ENCODE measurements around the gene KRTAP2-1. TPM values are rescaled to one million over a fixed set of nuclear protein-coding genes. Genes with fewer than 3 reads are reported as not detected.
"Not testable (repeated sequence)": the region's sequence is repeated elsewhere in the genome, so short reads cannot be mapped to it uniquely, and the experiment has no call there.

KRTAP2-1 gene
- total RNA-seq, 1 donor from 2014 or later: not detected

GRCh38 chr17:41004397-41004796 lies 42.7 kb downstream of the KRTAP2-1 start:
- Mint-ChIP-seq H3K27ac (ENCODE audit: unreplicated experiment) (no peak overlapping the region), H3K36me3 (ENCODE audit: low read depth) (no peaks in the 10 kb centered on the region), H3K9me3 (ENCODE audit: low read depth) (no peaks in the 10 kb centered on the region), H3K4me1 (ENCODE audit: low read depth) (peaks cover 3% of the 10 kb centered on the region), H3K27me3 (ENCODE audit: low read depth) (peaks cover 2% of the 10 kb centered on the region), H3K4me3 (ENCODE audit: unreplicated experiment) (no peak overlapping the region)
- TF ChIP-seq CTCF (IDR thresholded peaks at IDR 0.05): no peak
- DNase-seq (ENCODE audit: low spot score): no peak

- H3K36me3 Mint-ChIP-seq (ENCODE audit: low read depth): no peaks in the 10 kb centered on the region
- H3K27ac Mint-ChIP-seq (ENCODE audit: unreplicated experiment): no peak overlapping the region
- TF ChIP-seq CTCF (IDR thresholded peaks at IDR 0.05): no peak
- no peaks in the 10 kb centered on the region for H3K9me3 Mint-ChIP-seq (ENCODE audit: low read depth)
- peaks cover 2% of the 10 kb centered on the region for H3K27me3 Mint-ChIP-seq (ENCODE audit: low read depth)
- H3K4me1 Mint-ChIP-seq (ENCODE audit: low read depth): peaks cover 3% of the 10 kb centered on the region
- no peak overlapping the region for H3K4me3 Mint-ChIP-seq (ENCODE audit: unreplicated experiment)
- no peak for DNase-seq (ENCODE audit: low spot score)
Measured at GRCh38 chr17:41003926-41004325, 43.2 kb downstream of the KRTAP2-1 start.

GRCh38 chr17:41002814-41003213 lies 44.3 kb downstream of the KRTAP2-1 start:
- no peak for TF ChIP-seq CTCF (IDR thresholded peaks at IDR 0.05)
- no peaks in the 10 kb centered on the region for H3K9me3 Mint-ChIP-seq (ENCODE audit: low read depth)
- H3K36me3 Mint-ChIP-seq (ENCODE audit: low read depth): no peaks in the 10 kb centered on the region
- peaks cover 3% of the 10 kb centered on the region for H3K4me1 Mint-ChIP-seq (ENCODE audit: low read depth)
- no peak for DNase-seq (ENCODE audit: low spot score)
- no peak overlapping the region for H3K27ac Mint-ChIP-seq (ENCODE audit: unreplicated experiment)
- peaks cover 2% of the 10 kb centered on the region for H3K27me3 Mint-ChIP-seq (ENCODE audit: low read depth)
- H3K4me3 Mint-ChIP-seq (ENCODE audit: unreplicated experiment): no peak overlapping the region

GRCh38 chr17:41001795-41002194 lies 45.3 kb downstream of the KRTAP2-1 start:
- Mint-ChIP-seq H3K4me1 (ENCODE audit: low read depth) (peaks cover 3% of the 10 kb centered on the region), H3K4me3 (ENCODE audit: unreplicated experiment) (no peak overlapping the region), H3K9me3 (ENCODE audit: low read depth) (no peaks in the 10 kb centered on the region), H3K36me3 (ENCODE audit: low read depth) (no peaks in the 10 kb centered on the region), H3K27me3 (ENCODE audit: low read depth) (peaks cover 2% of the 10 kb centered on the region), H3K27ac (ENCODE audit: unreplicated experiment) (no peak overlapping the region)
- DNase-seq (ENCODE audit: low spot score): no peak
- no peak for TF ChIP-seq CTCF (IDR thresholded peaks at IDR 0.05)

GRCh38 chr17:40999563-40999962 lies 47.6 kb downstream of the KRTAP2-1 start, which contains the start of gene KRTAP3-2:
TSS of gene KRTAP3-2 (minus strand) at chr17:40999906. CDS start at chr17:40999853, 53 bp downstream.
- not testable (repeated sequence) for H3K27me3 Mint-ChIP-seq (ENCODE audit: low read depth); H3K4me3 Mint-ChIP-seq (ENCODE audit: unreplicated experiment); H3K4me1 Mint-ChIP-seq (ENCODE audit: low read depth); H3K9me3 Mint-ChIP-seq (ENCODE audit: low read depth); H3K27ac Mint-ChIP-seq (ENCODE audit: unreplicated experiment); DNase-seq (ENCODE audit: low spot score); H3K36me3 Mint-ChIP-seq (ENCODE audit: low read depth)

- peaks cover 1% of the 10 kb centered on the region for H3K36me3 Mint-ChIP-seq (ENCODE audit: low read depth)
- DNase-seq (ENCODE audit: low spot score): no peak
- no peak for TF ChIP-seq CTCF (IDR thresholded peaks at IDR 0.05)
Measured at GRCh38 chr17:40997361-40997760, 49.8 kb downstream of the KRTAP2-1 start.

More at GRCh38 chr17:40997361-40997760, 49.8 kb downstream of the KRTAP2-1 start:
- peaks cover 6% of the 10 kb centered on the region for H3K27me3 Mint-ChIP-seq (ENCODE audit: low read depth)
- H3K4me1 Mint-ChIP-seq (ENCODE audit: low read depth): no peaks in the 10 kb centered on the region
- no peak overlapping the region for H3K27ac Mint-ChIP-seq (ENCODE audit: unreplicated experiment)
- no peak overlapping the region for H3K4me3 Mint-ChIP-seq (ENCODE audit: unreplicated experiment)
- no peaks in the 10 kb centered on the region for H3K9me3 Mint-ChIP-seq (ENCODE audit: low read depth)
